ENCODE measurements around the gene POLH.

- TF ChIP-seq CTCF (IDR thresholded peaks at IDR 0.05) (peak in 1 of 6 experiments; percentile 19), POLR2A (IDR thresholded peaks at IDR 0.05) (peak; percentile 89 to 95)
Measured at GRCh38 chr6:43575772-43576551, at the start of gene POLH, which contains the start of gene XPO5.
